ENCODE data around the gene CLGN.

DNA sequence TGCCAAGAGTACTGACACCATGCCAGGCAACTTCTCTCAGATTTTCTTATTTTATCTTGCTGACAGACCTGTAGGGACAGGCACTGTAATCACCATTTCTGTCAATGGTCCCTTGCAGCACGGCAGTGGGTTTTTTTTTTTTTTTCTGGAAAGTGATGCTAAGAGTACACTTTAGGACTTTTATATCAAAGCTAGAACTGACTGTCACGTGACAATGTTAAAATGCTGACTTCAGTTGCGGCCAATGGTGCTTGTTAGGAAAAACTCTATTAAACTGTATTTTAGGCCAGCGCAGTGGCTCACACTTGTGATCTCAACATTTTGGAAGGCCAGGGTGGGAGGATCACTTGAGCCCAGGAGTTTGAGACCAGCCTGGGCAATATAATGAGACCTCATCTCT is 66.3 kb downstream of the CLGN start:
- TF ChIP-seq, protein P1, sequence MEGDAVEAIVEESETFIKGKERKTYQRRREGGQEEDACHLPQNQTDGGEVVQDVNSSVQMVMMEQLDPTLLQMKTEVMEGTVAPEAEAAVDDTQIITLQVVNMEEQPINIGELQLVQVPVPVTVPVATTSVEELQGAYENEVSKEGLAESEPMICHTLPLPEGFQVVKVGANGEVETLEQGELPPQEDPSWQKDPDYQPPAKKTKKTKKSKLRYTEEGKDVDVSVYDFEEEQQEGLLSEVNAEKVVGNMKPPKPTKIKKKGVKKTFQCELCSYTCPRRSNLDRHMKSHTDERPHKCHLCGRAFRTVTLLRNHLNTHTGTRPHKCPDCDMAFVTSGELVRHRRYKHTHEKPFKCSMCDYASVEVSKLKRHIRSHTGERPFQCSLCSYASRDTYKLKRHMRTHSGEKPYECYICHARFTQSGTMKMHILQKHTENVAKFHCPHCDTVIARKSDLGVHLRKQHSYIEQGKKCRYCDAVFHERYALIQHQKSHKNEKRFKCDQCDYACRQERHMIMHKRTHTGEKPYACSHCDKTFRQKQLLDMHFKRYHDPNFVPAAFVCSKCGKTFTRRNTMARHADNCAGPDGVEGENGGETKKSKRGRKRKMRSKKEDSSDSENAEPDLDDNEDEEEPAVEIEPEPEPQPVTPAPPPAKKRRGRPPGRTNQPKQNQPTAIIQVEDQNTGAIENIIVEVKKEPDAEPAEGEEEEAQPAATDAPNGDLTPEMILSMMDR (IDR thresholded peaks at IDR 0.05), result no peak
- no peak for TF ChIP-seq POLR2A (IDR thresholded peaks at IDR 0.05)

Data from right lobe of liver (tissue), 4 donors.